ENCODE results near the gene PACSIN1. TPM values are rescaled to one million over a fixed set of nuclear protein-coding genes. Genes with fewer than 3 reads are reported as not detected.

Gene PACSIN1
- total and polyA plus RNA-seq, 2 experiments from 2014 or later = 12.1 to 20.3 TPM

DNA sequence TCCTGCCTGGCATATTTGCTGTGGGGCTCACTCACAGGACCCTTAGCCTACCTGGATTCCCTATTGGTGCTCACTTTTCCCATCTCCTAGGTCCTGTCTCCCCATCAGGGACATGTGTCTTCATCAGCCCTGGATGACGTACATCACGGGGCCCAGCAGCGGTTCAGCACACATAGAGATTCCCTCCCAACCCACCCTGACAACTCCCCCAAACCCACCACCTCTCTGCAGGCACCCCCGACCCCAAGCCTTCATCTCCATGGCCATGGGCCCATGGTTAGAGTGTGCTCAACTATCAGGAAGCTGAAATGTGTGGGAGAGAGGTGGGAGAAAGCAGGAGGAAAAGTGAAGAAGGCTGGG lies 115.7 kb downstream of the PACSIN1 start:
- H3K4me1 ChIP-seq (ENCODE audit: low read depth) = no peaks in the 10 kb centered on the region
- H3K9me3 ChIP-seq (ENCODE audit: low read depth) = no peaks in the 10 kb centered on the region
- no peak overlapping the region for H3K27ac ChIP-seq
- no peak for DNase-seq (ENCODE audit: low read depth in 1 of 2, low spot score in 1 of 2)
- H3K27me3 ChIP-seq = no peaks in the 10 kb centered on the region
- TF ChIP-seq, protein P1, sequence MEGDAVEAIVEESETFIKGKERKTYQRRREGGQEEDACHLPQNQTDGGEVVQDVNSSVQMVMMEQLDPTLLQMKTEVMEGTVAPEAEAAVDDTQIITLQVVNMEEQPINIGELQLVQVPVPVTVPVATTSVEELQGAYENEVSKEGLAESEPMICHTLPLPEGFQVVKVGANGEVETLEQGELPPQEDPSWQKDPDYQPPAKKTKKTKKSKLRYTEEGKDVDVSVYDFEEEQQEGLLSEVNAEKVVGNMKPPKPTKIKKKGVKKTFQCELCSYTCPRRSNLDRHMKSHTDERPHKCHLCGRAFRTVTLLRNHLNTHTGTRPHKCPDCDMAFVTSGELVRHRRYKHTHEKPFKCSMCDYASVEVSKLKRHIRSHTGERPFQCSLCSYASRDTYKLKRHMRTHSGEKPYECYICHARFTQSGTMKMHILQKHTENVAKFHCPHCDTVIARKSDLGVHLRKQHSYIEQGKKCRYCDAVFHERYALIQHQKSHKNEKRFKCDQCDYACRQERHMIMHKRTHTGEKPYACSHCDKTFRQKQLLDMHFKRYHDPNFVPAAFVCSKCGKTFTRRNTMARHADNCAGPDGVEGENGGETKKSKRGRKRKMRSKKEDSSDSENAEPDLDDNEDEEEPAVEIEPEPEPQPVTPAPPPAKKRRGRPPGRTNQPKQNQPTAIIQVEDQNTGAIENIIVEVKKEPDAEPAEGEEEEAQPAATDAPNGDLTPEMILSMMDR (IDR thresholded peaks at IDR 0.05; ENCODE audit: low read depth, low read length) = no peak
- H3K4me3 ChIP-seq = no peak overlapping the region
- H3K36me3 ChIP-seq = no peaks in the 10 kb centered on the region

DNA sequence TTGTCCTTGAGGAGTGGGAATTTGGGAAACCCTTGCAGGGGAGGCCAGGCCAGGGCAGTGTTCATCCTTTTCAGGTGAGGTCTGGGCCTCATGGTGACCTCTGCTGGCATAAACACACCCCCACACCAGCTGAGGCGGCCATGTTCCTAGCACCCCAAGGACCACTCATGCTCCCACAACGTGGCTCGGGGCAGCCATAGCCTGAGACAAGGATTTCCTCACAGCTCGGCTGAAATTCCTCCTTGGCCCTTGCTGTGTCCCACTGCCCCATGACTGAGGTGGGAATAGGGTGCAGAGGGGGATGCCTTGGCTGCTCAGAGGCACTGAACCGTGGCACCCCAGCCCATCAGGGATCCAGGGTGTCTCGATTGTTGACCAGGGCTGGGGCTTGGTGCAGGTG lies 117.6 kb downstream of the PACSIN1 start:
- Histone ChIP-seq H3K4me3 (no peak overlapping the region), H3K36me3 (no peaks in the 10 kb centered on the region), H3K4me1 (ENCODE audit: low read depth) (no peaks in the 10 kb centered on the region), H3K9me3 (ENCODE audit: low read depth) (no peaks in the 10 kb centered on the region), H3K27me3 (no peaks in the 10 kb centered on the region), H3K27ac (no peak overlapping the region)
- DNase-seq (ENCODE audit: low read depth in 1 of 2, low spot score in 1 of 2) = no peak
- TF ChIP-seq, protein P1 (IDR thresholded peaks at IDR 0.05; ENCODE audit: low read depth, low read length) = peak; percentile 41

DNA sequence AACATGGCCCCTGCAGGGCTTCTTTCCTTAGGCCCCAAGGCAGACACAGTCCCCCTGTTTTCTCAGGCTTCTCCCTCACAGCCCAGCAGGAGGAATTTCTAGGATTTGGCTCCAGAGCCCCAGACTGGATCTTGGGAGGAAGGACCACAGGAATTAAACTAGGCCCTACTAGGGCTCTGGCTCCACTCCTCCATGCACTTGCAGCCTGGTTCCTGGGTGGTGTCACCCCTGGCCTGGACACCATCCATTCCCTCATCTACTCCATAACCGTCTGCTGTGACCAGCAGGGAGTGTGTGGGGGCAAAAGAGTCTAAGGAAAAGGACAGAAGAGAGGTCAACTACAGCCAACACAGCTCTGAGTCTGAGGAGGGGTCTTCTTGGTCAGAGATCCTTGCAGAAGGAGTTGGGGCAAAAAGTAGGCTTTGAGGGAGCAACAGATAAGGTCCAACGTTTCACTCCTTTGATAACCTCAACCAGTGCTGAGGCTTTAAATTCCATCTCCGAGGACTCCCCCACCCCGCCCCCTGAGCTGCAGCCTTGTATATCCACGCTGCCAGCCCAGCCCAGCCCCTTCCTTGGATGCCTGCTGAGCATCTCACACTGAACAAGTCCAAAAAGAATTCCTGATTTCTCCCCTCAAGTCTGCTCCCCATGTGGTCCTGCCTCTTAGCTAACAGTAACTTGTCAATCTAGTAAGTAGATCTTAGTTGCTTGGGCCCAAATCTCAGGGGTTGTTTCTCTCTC lies 118.2 kb downstream of the PACSIN1 start:
- H3K27me3 ChIP-seq = no peaks in the 10 kb centered on the region
- no peak overlapping the region for H3K4me3 ChIP-seq
- TF ChIP-seq, protein P1 (IDR thresholded peaks at IDR 0.05; ENCODE audit: low read depth, low read length) = no peak
- DNase-seq (ENCODE audit: low read depth in 1 of 2, low spot score in 1 of 2) = no peak
- H3K27ac ChIP-seq = peak overlapping the region; percentile 48
- H3K9me3 ChIP-seq (ENCODE audit: low read depth) = no peaks in the 10 kb centered on the region
- H3K36me3 ChIP-seq = no peaks in the 10 kb centered on the region
- no peaks in the 10 kb centered on the region for H3K4me1 ChIP-seq (ENCODE audit: low read depth)

DNA sequence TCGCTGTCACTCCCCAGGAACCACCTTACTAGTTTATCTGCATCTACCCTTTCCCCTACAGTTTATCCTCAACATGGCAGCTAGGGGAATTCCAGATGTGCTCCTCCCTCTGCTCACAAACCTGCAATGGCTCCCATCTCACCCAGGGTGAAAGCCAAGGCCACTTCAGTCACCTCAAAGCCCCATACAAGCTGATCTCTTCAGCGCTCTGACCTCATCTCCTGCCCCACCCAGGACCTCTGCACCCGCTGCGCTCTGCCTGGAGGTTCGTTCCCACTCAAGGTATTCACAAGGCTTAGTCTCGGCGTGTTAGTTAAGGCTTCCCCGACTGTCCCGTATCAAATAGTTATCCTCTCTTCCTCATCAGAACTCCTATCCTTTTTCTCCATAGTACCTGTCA lies 118.8 kb downstream of the PACSIN1 start:
- no peaks in the 10 kb centered on the region for H3K27me3 ChIP-seq
- H3K9me3 ChIP-seq (ENCODE audit: low read depth) = no peaks in the 10 kb centered on the region
- H3K4me1 ChIP-seq (ENCODE audit: low read depth) = no peaks in the 10 kb centered on the region
- no peak for DNase-seq (ENCODE audit: low read depth in 1 of 2, low spot score in 1 of 2)
- no peak overlapping the region for H3K4me3 ChIP-seq
- H3K36me3 ChIP-seq = no peaks in the 10 kb centered on the region
- no peak overlapping the region for H3K27ac ChIP-seq
- TF ChIP-seq, protein P1 (IDR thresholded peaks at IDR 0.05; ENCODE audit: low read depth, low read length) = no peak

Other genes with a start within 250 kb of the PACSIN1 start
- 505 and 639 TPM in 2 replicates for gene HMGA1, start 229.2 kb upstream of the PACSIN1 start, total RNA-seq
- 341 and 384 TPM in 2 replicates for gene HMGA1, start 229.2 kb upstream of the PACSIN1 start, polyA plus RNA-seq
- 13.1 and 13.4 TPM in 2 replicates for gene SMIM29, start 217.1 kb upstream of the PACSIN1 start, total RNA-seq
- gene SMIM29, start 217.1 kb upstream of the PACSIN1 start, polyA plus RNA-seq = 14.7 and 17.7 TPM in 2 replicates
- gene NUDT3, start 73.4 kb upstream of the PACSIN1 start, total RNA-seq = 26.1 and 29.1 TPM in 2 replicates
- 18.4 and 18.6 TPM in 2 replicates for gene NUDT3, start 73.4 kb upstream of the PACSIN1 start, polyA plus RNA-seq
- 1,764 and 2,367 TPM in 2 replicates for gene RPS10, start 40.0 kb upstream of the PACSIN1 start, total RNA-seq
- gene RPS10, start 40.0 kb upstream of the PACSIN1 start, polyA plus RNA-seq = 558 and 632 TPM in 2 replicates
- gene SPDEF, start 90.3 kb downstream of the PACSIN1 start, total RNA-seq = 0.42 and 1.1 TPM in 2 replicates
- gene SPDEF, start 90.3 kb downstream of the PACSIN1 start, polyA plus RNA-seq = 0.96 TPM in 1 of 2 replicates, not detected in the other
- gene ILRUN, start 230.7 kb downstream of the PACSIN1 start, total RNA-seq = 42.7 and 55.9 TPM in 2 replicates
- 9.6 and 14.6 TPM in 2 replicates for gene ILRUN, start 230.7 kb downstream of the PACSIN1 start, polyA plus RNA-seq